Brain microvascular endothelial cell (primary cell): ENCODE data around the gene EFNB2.
A peak's percentile ranks its signal among the peaks of the same experiment; 100 is the strongest.

Experiments used
- DNase-seq: peaks from one replicate; pipeline ENCODE4 v3.0.0-alpha.2; 2020
- H3K27ac ChIP-seq: fragments of 250-450 bp; sonication (Bioruptor Pico); 2 replicates; pipeline ENCODE4 v1.5.1; 2020; ENCODE audit warnings: mild to moderate bottlenecking, moderate library complexity
- H3K27me3 ChIP-seq: fragments of 250-450 bp; sonication (Bioruptor Pico); replicated peaks from 2 replicates; pipeline ENCODE4 v1.5.1; 2020; ENCODE audit warnings: mild to moderate bottlenecking
- H3K36me3 ChIP-seq: fragments of 250-450 bp; sonication (Bioruptor Pico); replicated peaks from 2 replicates; pipeline ENCODE4 v1.5.1; 2020; ENCODE audit warnings: mild to moderate bottlenecking
- H3K4me3 ChIP-seq: 2 replicates; pipeline ENCODE4 v1.5.1; 2011; ENCODE audit warnings: low read depth, mild to moderate bottlenecking, control low read depth, low read length, moderate library complexity
- CTCF ChIP-seq: IDR thresholded peaks from 2 replicates; pipeline ENCODE4 v1.5.1; 2011; ENCODE audit warnings: low read depth, mild to moderate bottlenecking, moderate library complexity, low read length, control low read depth, inconsistent platforms; ENCODE audit errors: missing control alignments
- in situ Hi-C: cut with HindIII; loops from 2 replicates; pipeline ENCODE4 v1.10.0; 2017; ENCODE audit warnings: low sequenced_read_pairs, low pct_ligation_motif_present

Gene EFNB2

GRCh38 chr13:106533943-106534638 is 1.4 kb downstream of the EFNB2 start:
- TF ChIP-seq CTCF, result peak; percentile 12
- in situ Hi-C loops, result no loop called here
- H3K27me3 ChIP-seq, result no peaks in the 10 kb centered on the region
- H3K36me3 ChIP-seq, result no peaks in the 10 kb centered on the region
- DNase-seq, result peak; percentile 55
- peak overlapping the region; percentile 94 for H3K4me3 ChIP-seq
- H3K27ac ChIP-seq, result peak overlapping the region; percentile 92

GRCh38 chr13:106533101-106533942 is 2.1 kb downstream of the EFNB2 start:
- no peaks in the 10 kb centered on the region for H3K27me3 ChIP-seq
- H3K4me3 ChIP-seq, result peak overlapping the region; percentile 94
- in situ Hi-C loops, result no loop called here
- H3K27ac ChIP-seq, result peak overlapping the region; percentile 92
- DNase-seq, result peak; percentile 81
- H3K36me3 ChIP-seq, result no peaks in the 10 kb centered on the region
- TF ChIP-seq CTCF, result peak; percentile 58

GRCh38 chr13:106532111-106532929 is 3.1 kb downstream of the EFNB2 start:
- peak overlapping the region; percentile 94 for H3K4me3 ChIP-seq
- H3K36me3 ChIP-seq, result no peaks in the 10 kb centered on the region
- in situ Hi-C loops, result no loop called here
- peak overlapping the region; percentile 92 for H3K27ac ChIP-seq
- DNase-seq, result peak; percentile 58
- no peak for TF ChIP-seq CTCF
- no peaks in the 10 kb centered on the region for H3K27me3 ChIP-seq

GRCh38 chr13:106530980-106531481 is 4.4 kb downstream of the EFNB2 start:
- no peak for DNase-seq
- Histone ChIP-seq H3K27me3 (no peaks in the 10 kb centered on the region), H3K4me3 (peak overlapping the region; percentile 25), H3K36me3 (no peaks in the 10 kb centered on the region), H3K27ac (no peak overlapping the region)
- in situ Hi-C loops, result no loop called here
- TF ChIP-seq CTCF, result no peak

- no peaks in the 10 kb centered on the region for H3K27me3 ChIP-seq
- DNase-seq, result no peak
- no peak for TF ChIP-seq CTCF
- H3K36me3 ChIP-seq, result no peaks in the 10 kb centered on the region
- no peak overlapping the region for H3K27ac ChIP-seq
- in situ Hi-C loops, result no loop called here
- peak overlapping the region; percentile 25 for H3K4me3 ChIP-seq
Measured at GRCh38 chr13:106530171-106530851, 5.2 kb downstream of the EFNB2 start.
